ENCODE measurements around the gene LIPH.

DNA sequence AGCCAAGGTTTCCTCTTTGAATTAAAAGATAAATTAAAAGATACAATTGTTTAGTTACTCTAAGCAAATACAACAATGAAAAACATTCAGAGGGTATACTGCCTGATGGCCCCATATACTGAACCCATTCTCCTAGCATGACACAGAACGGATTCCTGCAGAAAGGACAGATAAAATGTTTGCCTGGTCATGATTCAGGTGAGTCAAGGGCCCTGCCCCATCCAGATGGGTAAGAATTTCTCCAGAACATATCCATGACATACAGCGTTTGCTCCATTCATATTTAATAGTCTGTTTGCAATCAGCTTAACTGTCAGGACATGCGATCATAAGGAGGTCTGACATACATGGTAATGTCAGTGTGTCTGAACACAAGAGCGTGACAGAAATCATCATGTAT is 62.1 kb downstream of the LIPH start:
- TF ChIP-seq, protein P1, sequence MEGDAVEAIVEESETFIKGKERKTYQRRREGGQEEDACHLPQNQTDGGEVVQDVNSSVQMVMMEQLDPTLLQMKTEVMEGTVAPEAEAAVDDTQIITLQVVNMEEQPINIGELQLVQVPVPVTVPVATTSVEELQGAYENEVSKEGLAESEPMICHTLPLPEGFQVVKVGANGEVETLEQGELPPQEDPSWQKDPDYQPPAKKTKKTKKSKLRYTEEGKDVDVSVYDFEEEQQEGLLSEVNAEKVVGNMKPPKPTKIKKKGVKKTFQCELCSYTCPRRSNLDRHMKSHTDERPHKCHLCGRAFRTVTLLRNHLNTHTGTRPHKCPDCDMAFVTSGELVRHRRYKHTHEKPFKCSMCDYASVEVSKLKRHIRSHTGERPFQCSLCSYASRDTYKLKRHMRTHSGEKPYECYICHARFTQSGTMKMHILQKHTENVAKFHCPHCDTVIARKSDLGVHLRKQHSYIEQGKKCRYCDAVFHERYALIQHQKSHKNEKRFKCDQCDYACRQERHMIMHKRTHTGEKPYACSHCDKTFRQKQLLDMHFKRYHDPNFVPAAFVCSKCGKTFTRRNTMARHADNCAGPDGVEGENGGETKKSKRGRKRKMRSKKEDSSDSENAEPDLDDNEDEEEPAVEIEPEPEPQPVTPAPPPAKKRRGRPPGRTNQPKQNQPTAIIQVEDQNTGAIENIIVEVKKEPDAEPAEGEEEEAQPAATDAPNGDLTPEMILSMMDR (IDR thresholded peaks at IDR 0.05) = no peak
- TF ChIP-seq POLR2A (IDR thresholded peaks at IDR 0.05) = no peak
